ENCODE data around the gene RNLS.

- TF ChIP-seq, protein P1, sequence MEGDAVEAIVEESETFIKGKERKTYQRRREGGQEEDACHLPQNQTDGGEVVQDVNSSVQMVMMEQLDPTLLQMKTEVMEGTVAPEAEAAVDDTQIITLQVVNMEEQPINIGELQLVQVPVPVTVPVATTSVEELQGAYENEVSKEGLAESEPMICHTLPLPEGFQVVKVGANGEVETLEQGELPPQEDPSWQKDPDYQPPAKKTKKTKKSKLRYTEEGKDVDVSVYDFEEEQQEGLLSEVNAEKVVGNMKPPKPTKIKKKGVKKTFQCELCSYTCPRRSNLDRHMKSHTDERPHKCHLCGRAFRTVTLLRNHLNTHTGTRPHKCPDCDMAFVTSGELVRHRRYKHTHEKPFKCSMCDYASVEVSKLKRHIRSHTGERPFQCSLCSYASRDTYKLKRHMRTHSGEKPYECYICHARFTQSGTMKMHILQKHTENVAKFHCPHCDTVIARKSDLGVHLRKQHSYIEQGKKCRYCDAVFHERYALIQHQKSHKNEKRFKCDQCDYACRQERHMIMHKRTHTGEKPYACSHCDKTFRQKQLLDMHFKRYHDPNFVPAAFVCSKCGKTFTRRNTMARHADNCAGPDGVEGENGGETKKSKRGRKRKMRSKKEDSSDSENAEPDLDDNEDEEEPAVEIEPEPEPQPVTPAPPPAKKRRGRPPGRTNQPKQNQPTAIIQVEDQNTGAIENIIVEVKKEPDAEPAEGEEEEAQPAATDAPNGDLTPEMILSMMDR (conservative IDR thresholded peaks at IDR 0.05 in 1 of 2, IDR thresholded peaks at IDR 0.05 in 1 of 2; ENCODE audit: extremely low read depth in 1 of 2, insufficient read depth in 1 of 2, low read depth in 1 of 2, low read length in 2 of 2), result no peak
- no peak for TF ChIP-seq EZH2 (IDR thresholded peaks at IDR 0.05; ENCODE audit: borderline replicate concordance, low read length)
Measured at GRCh38 chr10:88608052-88608732, 25.1 kb upstream of the RNLS start.

Data from mammary epithelial cell (primary cell).